A673 (cell line): ENCODE data around the gene OR8A1. TPM values are rescaled to one million over a fixed set of nuclear protein-coding genes. Genes with fewer than 3 reads are reported as not detected.

Source experiments
- BruUV-seq: library from RNA; stranded (reverse); fragments of 400-500 nt; replicated peaks from 2 replicates; lab custom pipeline; 2021; lab: Mats Ljungman, UMichigan
- CTCF ChIA-PET: fragments of 300-600 bp; sonication (Branson Sonifier 250); formaldehyde crosslinking; loops from one replicate; lab custom pipeline; 2022; ENCODE audit warnings: antibody characterized with exemption; lab: Charles Lee
- POLR2A ChIA-PET: fragments of 300-600 bp; sonication (Branson Sonifier 250); formaldehyde crosslinking; loops from one replicate; lab custom pipeline; 2022; ENCODE audit warnings: antibody characterized with exemption; ENCODE audit not compliant: low non-redundant PET; lab: Charles Lee
- DNase-seq: peaks from one replicate; pipeline ENCODE4 v3.0.0-alpha.2; 2015; ENCODE audit warnings: low spot score
- H3K27ac ChIP-seq: fragments of 200-600 bp; sonication (generic); 2 replicates; pipeline ENCODE4 v1.5.1; 2016; ENCODE audit warnings: mixed run types, low read depth, mild to moderate bottlenecking, mixed read lengths, antibody characterized with exemption, low read length; ENCODE audit not compliant: poor library complexity, severe bottlenecking
- H3K27me3 ChIP-seq: fragments of 200-600 bp; sonication (generic); replicated peaks from 2 replicates; pipeline ENCODE4 v1.6.1; 2017; ENCODE audit warnings: mixed run types, low read depth, mild to moderate bottlenecking, mixed read lengths, antibody characterized with exemption, low read length; ENCODE audit not compliant: insufficient read depth, poor library complexity
- H3K36me3 ChIP-seq: fragments of 200-600 bp; sonication (generic); 2 replicates; pipeline ENCODE4 v1.6.1; 2016; ENCODE audit warnings: mixed run types, mild to moderate bottlenecking, mixed read lengths, antibody characterized with exemption, low read length; ENCODE audit not compliant: insufficient read depth, poor library complexity, severe bottlenecking
- H3K4me1 ChIP-seq: fragments of 200-600 bp; sonication (generic); 2 replicates; pipeline ENCODE4 v1.6.1; 2017; ENCODE audit warnings: mixed run types, mild to moderate bottlenecking, mixed read lengths, antibody characterized with exemption, low read length; ENCODE audit not compliant: insufficient read depth, poor library complexity, severe bottlenecking
- H3K4me3 ChIP-seq: fragments of 200-600 bp; sonication (generic); 2 replicates; pipeline ENCODE4 v1.5.1; 2016; ENCODE audit warnings: low read depth, mixed run types, mild to moderate bottlenecking, mixed read lengths, low read length; ENCODE audit not compliant: poor library complexity, severe bottlenecking
- H3K9me3 ChIP-seq: fragments of 200-600 bp; sonication (generic); 2 replicates; pipeline ENCODE4 v1.6.1; 2016; ENCODE audit warnings: mixed run types, low read depth, mild to moderate bottlenecking, mixed read lengths, antibody characterized with exemption, low read length; ENCODE audit not compliant: poor library complexity, severe bottlenecking
- EZH2 ChIP-seq: fragments of 200-600 bp; sonication (generic); IDR thresholded peaks from 2 replicates; pipeline ENCODE4 v1.6.1; 2017; ENCODE audit warnings: borderline replicate concordance, low read depth, mild to moderate bottlenecking, mixed read lengths, antibody characterized with exemption, low read length; ENCODE audit not compliant: poor library complexity, severe bottlenecking
- intact Hi-C: fragments of 100-400 bp; cut with micrococcal nuclease; formaldehyde crosslinking; loops from one replicate; pipeline ENCODE4 v1.10.0; 2022; ENCODE audit not compliant: unreplicated experiment
- total RNA-seq: library from RNA; stranded (reverse); gene quantifications from 2 replicates; pipeline ENCODE4 v1.2.3, GENCODE V29; 2021
- TF ChIP-seq, protein P1 (sequence below): fragments of 300-800, 200-600 bp; sonication (generic); conservative IDR thresholded peaks from 2 replicates; pipeline ENCODE4 v1.5.1; 2017; ENCODE audit warnings: low read depth, mild to moderate bottlenecking, antibody characterized with exemption, low read length, moderate library complexity, mixed read lengths

The OR8A1 gene
- total RNA-seq, 1 experiment from 2014 or later = not detected

DNA sequence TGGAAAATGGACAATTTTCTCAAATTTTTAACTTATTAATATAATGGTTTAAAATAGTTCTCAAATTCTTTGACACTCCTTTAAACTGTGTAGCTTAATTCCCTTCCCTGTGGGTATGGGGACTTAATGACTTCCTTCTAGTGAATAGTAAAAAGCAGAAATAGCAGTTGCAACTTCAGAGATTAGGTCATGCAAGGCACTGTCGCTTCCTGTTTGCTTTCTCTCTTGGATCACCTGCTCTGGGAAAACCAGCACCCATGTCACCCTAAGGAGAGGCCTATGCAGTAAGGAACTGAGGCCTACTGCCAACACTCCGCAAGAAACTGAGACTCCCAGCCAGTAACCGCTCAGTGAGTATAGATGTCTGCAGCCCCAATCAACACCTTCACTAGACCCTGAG is 35.9 kb downstream of the OR8A1 start:
- H3K9me3 ChIP-seq = no peaks in the 10 kb centered on the region
- H3K27ac ChIP-seq = no peak overlapping the region
- no peak overlapping the region for H3K4me3 ChIP-seq
- TF ChIP-seq, protein P1, sequence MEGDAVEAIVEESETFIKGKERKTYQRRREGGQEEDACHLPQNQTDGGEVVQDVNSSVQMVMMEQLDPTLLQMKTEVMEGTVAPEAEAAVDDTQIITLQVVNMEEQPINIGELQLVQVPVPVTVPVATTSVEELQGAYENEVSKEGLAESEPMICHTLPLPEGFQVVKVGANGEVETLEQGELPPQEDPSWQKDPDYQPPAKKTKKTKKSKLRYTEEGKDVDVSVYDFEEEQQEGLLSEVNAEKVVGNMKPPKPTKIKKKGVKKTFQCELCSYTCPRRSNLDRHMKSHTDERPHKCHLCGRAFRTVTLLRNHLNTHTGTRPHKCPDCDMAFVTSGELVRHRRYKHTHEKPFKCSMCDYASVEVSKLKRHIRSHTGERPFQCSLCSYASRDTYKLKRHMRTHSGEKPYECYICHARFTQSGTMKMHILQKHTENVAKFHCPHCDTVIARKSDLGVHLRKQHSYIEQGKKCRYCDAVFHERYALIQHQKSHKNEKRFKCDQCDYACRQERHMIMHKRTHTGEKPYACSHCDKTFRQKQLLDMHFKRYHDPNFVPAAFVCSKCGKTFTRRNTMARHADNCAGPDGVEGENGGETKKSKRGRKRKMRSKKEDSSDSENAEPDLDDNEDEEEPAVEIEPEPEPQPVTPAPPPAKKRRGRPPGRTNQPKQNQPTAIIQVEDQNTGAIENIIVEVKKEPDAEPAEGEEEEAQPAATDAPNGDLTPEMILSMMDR = no peak
- TF ChIP-seq EZH2 = no peak
- H3K4me1 ChIP-seq = peaks cover 18% of the 10 kb centered on the region
- H3K36me3 ChIP-seq = no peaks in the 10 kb centered on the region
- POLR2A ChIA-PET = no interaction called here
- BruUV-seq = no TSS peak
- no peaks in the 10 kb centered on the region for H3K27me3 ChIP-seq
- DNase-seq = peak; percentile 64
- CTCF ChIA-PET = no interaction called here
- intact Hi-C loops = no loop called here

DNA sequence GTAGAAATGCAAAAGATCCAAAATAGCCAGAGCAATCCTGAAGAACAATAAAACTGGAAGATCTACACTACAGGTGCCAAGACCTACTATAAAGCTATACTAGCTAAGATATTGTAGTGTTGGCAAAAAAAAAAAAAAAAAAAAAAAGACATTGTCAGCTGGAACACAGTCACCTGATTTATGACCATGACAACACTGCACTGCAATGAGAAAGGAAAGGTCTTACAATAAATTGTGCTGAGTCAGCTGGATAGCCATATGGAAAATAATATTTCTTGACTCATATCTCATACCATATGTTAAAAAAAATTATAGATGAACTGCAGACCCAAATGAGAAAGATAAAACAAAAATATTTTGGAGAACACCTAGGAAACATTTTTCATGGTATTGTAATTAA is 38.4 kb downstream of the OR8A1 start:
- ChIA-PET POLR2A (no interaction called here), CTCF (interaction anchor here (0.6 kb wide), 2 partner anchors 191 to 1872 kb away, joined by 9 to 10 read pairs; no protein-coding TSS in a partner anchor)
- H3K4me3 ChIP-seq = no peak overlapping the region
- H3K4me1 ChIP-seq = peaks cover 12% of the 10 kb centered on the region
- no peaks in the 10 kb centered on the region for H3K36me3 ChIP-seq
- no peak for DNase-seq
- TF ChIP-seq, protein P1 = no peak
- no peak for TF ChIP-seq EZH2
- no peaks in the 10 kb centered on the region for H3K27me3 ChIP-seq
- no peaks in the 10 kb centered on the region for H3K9me3 ChIP-seq
- no peak overlapping the region for H3K27ac ChIP-seq
- no TSS peak for BruUV-seq
- intact Hi-C loops = no loop called here

DNA sequence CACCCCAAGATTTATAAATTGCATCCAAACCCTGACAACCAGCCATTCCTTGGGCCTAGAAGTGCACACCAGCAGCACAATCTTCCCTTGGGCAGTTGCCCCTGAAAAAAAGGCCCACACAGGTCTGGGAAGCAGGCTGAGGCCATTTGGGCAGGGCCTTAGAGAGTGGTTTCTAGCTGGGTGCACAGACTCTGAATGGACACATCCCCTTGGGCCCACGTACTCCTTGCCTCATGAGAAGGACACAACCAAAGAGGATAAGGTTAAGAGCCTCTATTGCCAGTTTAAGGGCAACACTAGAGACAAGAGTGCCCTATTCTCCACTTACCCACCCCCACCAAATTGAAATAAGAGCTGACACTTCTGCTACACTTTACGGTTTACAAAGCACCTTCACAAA is 40.5 kb downstream of the OR8A1 start:
- intact Hi-C loops = no loop called here
- no TSS peak for BruUV-seq
- H3K9me3 ChIP-seq = no peaks in the 10 kb centered on the region
- no peak for DNase-seq
- H3K4me3 ChIP-seq = no peak overlapping the region
- H3K27ac ChIP-seq = no peak overlapping the region
- no peaks in the 10 kb centered on the region for H3K27me3 ChIP-seq
- TF ChIP-seq, protein P1 = no peak
- TF ChIP-seq EZH2 = no peak
- H3K4me1 ChIP-seq = peaks cover 15% of the 10 kb centered on the region
- H3K36me3 ChIP-seq = no peaks in the 10 kb centered on the region
- ChIA-PET POLR2A (no interaction called here), CTCF (interaction anchor here (0.6 kb wide), 2 partner anchors 25 to 168 kb away, joined by 3 to 9 read pairs; no protein-coding TSS in a partner anchor)
